Neutrophil (primary cell): ENCODE data around the gene STAT5A.

Experiments used
- H3K27ac ChIP-seq: fragments of 200-600 bp; sonication (generic); 2 replicates; pipeline ENCODE4 v1.5.1; 2016; ENCODE audit warnings: mild to moderate bottlenecking, moderate library complexity
- H3K27me3 ChIP-seq: fragments of 200-600 bp; sonication (generic); 2 replicates; pipeline ENCODE4 v1.6.0; 2016; ENCODE audit warnings: mild to moderate bottlenecking
- H3K36me3 ChIP-seq: fragments of 200-600 bp; sonication (generic); 2 replicates; pipeline ENCODE4 v1.5.1; 2017
- H3K4me1 ChIP-seq, 2 experiments: fragments of 200-600 bp in 1 of 2; sonication (generic) in 1 of 2; 1 replicate in 1 of 2; 2 replicates in 1 of 2; pipeline versions ENCODE4 v1.5.1 to v1.6.1; 2013 to 2016; ENCODE audit warnings: low read depth in 1 of 2, low read length in 1 of 2, mild to moderate bottlenecking in 1 of 2, moderate library complexity in 1 of 2; ENCODE audit not compliant: control insufficient read depth in 1 of 2, insufficient read depth in 1 of 2
- H3K4me3 ChIP-seq, 2 experiments: fragments of 200-600 bp in 1 of 2; sonication (generic) in 1 of 2; 1 replicate in 1 of 2; 2 replicates in 1 of 2; pipeline ENCODE4 v1.5.1; 2013 to 2016; ENCODE audit warnings: low read depth in 1 of 2, low read length in 1 of 2, mild to moderate bottlenecking in 1 of 2, moderate library complexity in 1 of 2
- H3K9me3 ChIP-seq: fragments of 200-600 bp; sonication (generic); 2 replicates; pipeline ENCODE4 v1.5.1; 2016
- TF ChIP-seq, protein P1 (sequence below): fragments of 200-600 bp; sonication (generic); IDR thresholded peaks from 2 replicates; pipeline ENCODE4 v1.5.1; 2016; ENCODE audit warnings: antibody characterized with exemption

The STAT5A gene

DNA sequence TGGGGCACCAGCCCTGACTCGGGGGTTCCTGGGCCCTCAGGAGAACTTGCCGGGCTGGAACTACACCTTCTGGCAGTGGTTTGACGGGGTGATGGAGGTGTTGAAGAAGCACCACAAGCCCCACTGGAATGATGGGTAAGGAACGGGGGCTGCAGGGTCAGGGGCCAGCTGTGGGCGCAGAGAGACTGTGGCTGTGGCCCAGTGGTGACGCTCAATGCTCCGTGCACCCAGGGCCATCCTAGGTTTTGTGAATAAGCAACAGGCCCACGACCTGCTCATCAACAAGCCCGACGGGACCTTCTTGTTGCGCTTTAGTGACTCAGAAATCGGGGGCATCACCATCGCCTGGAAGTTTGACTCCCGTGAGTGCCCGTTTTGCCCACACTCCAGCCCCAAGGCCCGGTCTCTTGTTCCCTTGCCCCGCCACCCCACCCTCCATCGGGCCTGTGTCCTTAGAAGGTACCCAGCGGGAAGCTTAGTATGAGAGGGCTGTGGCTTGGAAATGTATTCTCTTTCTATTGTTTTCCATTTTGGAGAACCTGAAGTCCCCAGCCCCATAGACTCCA lies 19.1 kb downstream of the STAT5A start:
- Histone ChIP-seq H3K4me3 (no peak overlapping the region), H3K36me3 (peaks cover 98% of the 10 kb centered on the region), H3K4me1 (peaks cover 13% of the 10 kb centered on the region in 2 experiments), H3K9me3 (no peaks in the 10 kb centered on the region), H3K27me3 (no peaks in the 10 kb centered on the region), H3K27ac (no peak overlapping the region)
- TF ChIP-seq, protein P1, sequence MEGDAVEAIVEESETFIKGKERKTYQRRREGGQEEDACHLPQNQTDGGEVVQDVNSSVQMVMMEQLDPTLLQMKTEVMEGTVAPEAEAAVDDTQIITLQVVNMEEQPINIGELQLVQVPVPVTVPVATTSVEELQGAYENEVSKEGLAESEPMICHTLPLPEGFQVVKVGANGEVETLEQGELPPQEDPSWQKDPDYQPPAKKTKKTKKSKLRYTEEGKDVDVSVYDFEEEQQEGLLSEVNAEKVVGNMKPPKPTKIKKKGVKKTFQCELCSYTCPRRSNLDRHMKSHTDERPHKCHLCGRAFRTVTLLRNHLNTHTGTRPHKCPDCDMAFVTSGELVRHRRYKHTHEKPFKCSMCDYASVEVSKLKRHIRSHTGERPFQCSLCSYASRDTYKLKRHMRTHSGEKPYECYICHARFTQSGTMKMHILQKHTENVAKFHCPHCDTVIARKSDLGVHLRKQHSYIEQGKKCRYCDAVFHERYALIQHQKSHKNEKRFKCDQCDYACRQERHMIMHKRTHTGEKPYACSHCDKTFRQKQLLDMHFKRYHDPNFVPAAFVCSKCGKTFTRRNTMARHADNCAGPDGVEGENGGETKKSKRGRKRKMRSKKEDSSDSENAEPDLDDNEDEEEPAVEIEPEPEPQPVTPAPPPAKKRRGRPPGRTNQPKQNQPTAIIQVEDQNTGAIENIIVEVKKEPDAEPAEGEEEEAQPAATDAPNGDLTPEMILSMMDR: no peak

DNA sequence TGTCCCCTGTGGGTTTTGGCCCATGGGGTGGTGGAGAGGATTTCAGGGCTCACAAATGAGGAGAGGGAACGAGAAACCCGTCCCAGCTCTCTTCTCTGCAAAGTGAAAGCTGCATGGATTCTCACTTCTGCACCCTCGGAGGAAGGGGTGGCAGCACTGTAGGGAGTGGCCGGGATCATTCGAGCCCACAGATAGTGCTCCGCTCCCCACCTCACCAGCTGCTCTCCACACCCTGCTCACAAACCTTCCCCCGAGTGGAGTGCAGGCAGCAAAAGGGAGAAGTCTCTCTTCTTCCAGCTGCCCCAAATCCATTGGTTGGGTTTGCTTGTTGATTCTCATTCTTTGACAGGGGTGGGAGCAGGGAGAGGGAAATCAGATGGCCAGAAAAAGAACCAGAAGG lies 20.1 kb downstream of the STAT5A start:
- Histone ChIP-seq H3K9me3 (no peaks in the 10 kb centered on the region), H3K4me1 (peaks cover 20 to 22% of the 10 kb centered on the region in 2 experiments), H3K27me3 (no peaks in the 10 kb centered on the region), H3K4me3 (no peak overlapping the region), H3K36me3 (peaks cover 99% of the 10 kb centered on the region), H3K27ac (no peak overlapping the region)
- TF ChIP-seq, protein P1: no peak

DNA sequence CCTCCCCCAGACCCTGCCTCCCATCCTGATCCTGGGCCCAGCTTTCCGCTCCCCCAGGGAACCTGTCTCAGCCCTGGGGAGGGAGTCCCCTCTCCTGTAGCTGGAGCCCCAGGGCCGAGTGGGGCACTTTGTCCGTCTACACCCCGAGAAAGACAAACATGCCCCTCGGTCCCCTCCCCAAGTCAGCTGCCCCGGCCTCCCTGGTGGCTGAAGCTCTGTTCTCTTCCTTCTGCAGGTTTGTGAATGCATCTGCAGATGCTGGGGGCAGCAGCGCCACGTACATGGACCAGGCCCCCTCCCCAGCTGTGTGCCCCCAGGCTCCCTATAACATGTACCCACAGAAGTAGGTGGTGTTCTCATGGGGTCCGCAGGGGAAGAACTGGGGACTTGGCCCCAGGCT lies 20.8 kb downstream of the STAT5A start:
- TF ChIP-seq, protein P1: no peak
- Histone ChIP-seq H3K36me3 (peaks cover 100% of the 10 kb centered on the region), H3K9me3 (no peaks in the 10 kb centered on the region), H3K4me1 (peaks cover 20 to 25% of the 10 kb centered on the region in 2 experiments), H3K4me3 (no peak overlapping the region), H3K27ac (peak overlapping the region; percentile 7), H3K27me3 (no peaks in the 10 kb centered on the region)

DNA sequence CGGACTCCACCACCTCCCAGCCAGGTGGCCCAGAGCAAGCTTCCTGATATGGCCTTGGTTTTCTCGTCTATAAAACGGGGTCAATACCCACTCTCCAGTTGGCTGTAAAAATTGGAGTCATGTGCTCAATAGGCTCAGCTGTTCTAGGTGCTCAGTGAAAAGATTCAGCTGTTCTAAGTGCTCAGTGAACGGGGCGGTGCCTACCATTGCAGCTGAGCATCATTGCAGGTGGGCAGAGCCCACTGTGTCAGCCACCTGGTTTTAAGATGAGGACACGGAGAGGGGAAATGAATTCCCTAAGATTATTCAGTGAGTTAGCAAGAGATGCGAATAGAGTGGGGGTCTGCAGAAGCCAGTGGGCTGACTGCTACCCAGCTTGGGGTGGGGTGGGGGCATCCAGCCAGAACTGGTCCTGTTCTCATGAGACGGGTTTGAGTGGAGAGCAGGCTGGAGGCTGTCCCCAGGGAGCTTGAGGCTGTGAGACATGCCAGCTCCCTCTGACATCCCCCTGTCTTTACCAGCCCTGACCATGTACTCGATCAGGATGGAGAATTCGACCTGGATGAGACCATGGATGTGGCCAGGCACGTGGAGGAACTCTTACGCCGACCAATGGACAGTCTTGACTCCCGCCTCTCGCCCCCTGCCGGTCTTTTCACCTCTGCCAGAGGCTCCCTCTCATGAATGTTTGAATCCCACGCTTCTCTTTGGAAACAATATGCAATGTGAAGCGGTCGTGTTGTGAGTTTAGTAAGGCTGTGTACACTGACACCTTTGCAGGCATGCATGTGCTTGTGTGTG lies 21.9 kb downstream of the STAT5A start:
- Histone ChIP-seq H3K27ac (peak overlapping the region; percentile 72), H3K4me3 (no peak overlapping the region), H3K4me1 (peaks cover 20 to 25% of the 10 kb centered on the region in 2 experiments), H3K27me3 (no peaks in the 10 kb centered on the region), H3K36me3 (peaks cover 100% of the 10 kb centered on the region), H3K9me3 (no peaks in the 10 kb centered on the region)
- TF ChIP-seq, protein P1: no peak

DNA sequence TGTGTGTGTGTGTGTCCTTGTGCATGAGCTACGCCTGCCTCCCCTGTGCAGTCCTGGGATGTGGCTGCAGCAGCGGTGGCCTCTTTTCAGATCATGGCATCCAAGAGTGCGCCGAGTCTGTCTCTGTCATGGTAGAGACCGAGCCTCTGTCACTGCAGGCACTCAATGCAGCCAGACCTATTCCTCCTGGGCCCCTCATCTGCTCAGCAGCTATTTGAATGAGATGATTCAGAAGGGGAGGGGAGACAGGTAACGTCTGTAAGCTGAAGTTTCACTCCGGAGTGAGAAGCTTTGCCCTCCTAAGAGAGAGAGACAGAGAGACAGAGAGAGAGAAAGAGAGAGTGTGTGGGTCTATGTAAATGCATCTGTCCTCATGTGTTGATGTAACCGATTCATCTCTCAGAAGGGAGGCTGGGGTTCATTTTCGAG lies 22.5 kb downstream of the STAT5A start:
- Histone ChIP-seq H3K4me1 (peaks cover 20 to 25% of the 10 kb centered on the region in 2 experiments), H3K4me3 (no peak overlapping the region), H3K36me3 (peaks cover 100% of the 10 kb centered on the region), H3K27me3 (no peaks in the 10 kb centered on the region), H3K27ac (peak overlapping the region; percentile 72), H3K9me3 (no peaks in the 10 kb centered on the region)
- TF ChIP-seq, protein P1: no peak
